PC-9 (cell line): ENCODE measurements around the gene UBE2H. TPM values are rescaled to one million over a fixed set of nuclear protein-coding genes. Genes with fewer than 3 reads are reported as not detected.

Experiments
- Bru-seq: library from RNA; stranded (reverse); fragments of 400-500 nt; gene quantifications from one replicate; lab custom pipeline; 2021; lab: Mats Ljungman, UMichigan
- BruChase-seq, 2 experiments: library from RNA; stranded (reverse); fragments of 400-500 nt; gene quantifications; one replicate each; lab custom pipeline; 2021; lab: Mats Ljungman, UMichigan
- BruUV-seq: library from RNA; stranded (reverse); fragments of 400-500 nt; replicated peaks from 2 replicates; lab custom pipeline; 2021; lab: Mats Ljungman, UMichigan
- CTCF ChIA-PET: fragments of 300-600 bp; sonication (Branson Sonifier 250); formaldehyde crosslinking; loops from one replicate; lab custom pipeline; 2022; ENCODE audit warnings: antibody characterized with exemption; lab: Charles Lee
- POLR2A ChIA-PET: fragments of 300-600 bp; sonication (Branson Sonifier 250); formaldehyde crosslinking; loops from one replicate; lab custom pipeline; 2022; ENCODE audit warnings: antibody characterized with exemption; ENCODE audit not compliant: unreplicated experiment; lab: Charles Lee
- DNase-seq, 2 experiments: peaks; one replicate each; pipeline versions ENCODE4 v3.0.0 to v3.0.0-alpha.2; 2015 to 2022; ENCODE audit warnings: mixed read lengths in 1 of 2
- H2AFZ ChIP-seq: fragments of 200-600 bp; sonication (generic); 2 replicates; pipeline ENCODE4 v1.8.1; 2017; ENCODE audit warnings: antibody characterized with exemption
- H3F3A ChIP-seq: fragments of 200-600 bp; sonication (generic); 2 replicates; pipeline ENCODE4 v1.8.1; 2017; ENCODE audit warnings: antibody characterized with exemption, mild to moderate bottlenecking, low read depth; ENCODE audit not compliant: insufficient read depth
- H3K27ac ChIP-seq: fragments of 200-600 bp; sonication (generic); 2 replicates; pipeline ENCODE4 v1.6.1; 2016; ENCODE audit warnings: mixed run types
- H3K27me3 ChIP-seq: fragments of 200-600 bp; sonication (generic); 2 replicates; pipeline ENCODE4 v1.6.1; 2016; ENCODE audit warnings: low read depth, mixed run types; ENCODE audit not compliant: insufficient read depth
- H3K36me3 ChIP-seq: fragments of 200-600 bp; sonication (generic); 2 replicates; pipeline ENCODE4 v1.6.1; 2016; ENCODE audit warnings: low read depth, mixed run types
- H3K4me1 ChIP-seq: fragments of 200-600 bp; sonication (generic); replicated peaks from 2 replicates; pipeline ENCODE4 v1.6.1; 2016; ENCODE audit warnings: mixed run types; ENCODE audit not compliant: insufficient read depth
- H3K4me2 ChIP-seq: fragments of 200-600 bp; sonication (generic); 2 replicates; pipeline ENCODE4 v1.6.1; 2017; ENCODE audit warnings: mixed run types
- H3K4me3 ChIP-seq: fragments of 200-600 bp; sonication (generic); 2 replicates; pipeline ENCODE4 v1.6.1; 2016; ENCODE audit warnings: mixed run types
- H3K79me2 ChIP-seq: fragments of 200-600 bp; sonication (generic); 2 replicates; pipeline ENCODE4 v1.6.1; 2017; ENCODE audit warnings: low read depth, mixed run types
- H3K9me2 ChIP-seq: fragments of 200-600 bp; sonication (generic); 2 replicates; pipeline ENCODE4 v1.8.1; 2017; ENCODE audit warnings: mild to moderate bottlenecking; ENCODE audit not compliant: insufficient read depth
- H3K9me3 ChIP-seq: fragments of 200-600 bp; sonication (generic); 2 replicates; pipeline ENCODE4 v1.8.1; 2016; ENCODE audit warnings: low read depth; ENCODE audit not compliant: insufficient read depth
- H4K20me1 ChIP-seq: fragments of 200-600 bp; sonication (generic); 2 replicates; pipeline ENCODE4 v1.8.1; 2017; ENCODE audit not compliant: insufficient read depth
- CTCF ChIP-seq: fragments of 200-600 bp; sonication (generic); conservative IDR thresholded peaks from 2 replicates; pipeline ENCODE4 v1.6.1; 2017; ENCODE audit warnings: mixed run types, antibody characterized with exemption, mild to moderate bottlenecking, moderate library complexity
- EZH2 ChIP-seq: fragments of 200-600 bp; sonication (generic); IDR thresholded peaks from 2 replicates; pipeline ENCODE4 v1.8.0; 2017; ENCODE audit warnings: antibody characterized with exemption, low read depth
- intact Hi-C: fragments of 100-400 bp; cut with micrococcal nuclease; formaldehyde crosslinking; loops from one replicate; pipeline ENCODE4 v1.10.0; 2022; ENCODE audit not compliant: unreplicated experiment
- long read RNA-seq: library from polyadenylated mRNA; stranded (forward); transcript quantifications from one replicate; pipeline ENCODE4 v2.0.0, GENCODE V29; 2022
- total RNA-seq: library from RNA; stranded (reverse); gene quantifications from 2 replicates; pipeline ENCODE4 v1.2.3, GENCODE V29; 2021

UBE2H gene
- 211 TPM in 2 replicates for total RNA-seq
- percentile 98 among the genes with signal in this experiment for Bru-seq, nascent RNA
- percentile 98 among the genes with signal in this experiment for BruChase-seq, experiment 1, labeled RNA remaining after a 2-hour chase
- percentile 96 among the genes with signal in this experiment for BruChase-seq, experiment 2, labeled RNA remaining after a 6-hour chase
- long read RNA-seq, full-length matches to known transcripts = 239 of 304 reads
- long read RNA-seq, partial matches to known transcripts = 4 of 304 reads
- long read RNA-seq, other reads (novel, unspliced or antisense) = 61 of 304 reads

GRCh38 chr7:129952653-129953560 is at the start of gene UBE2H:
UBE2H (minus strand) TSS chr7:129952960; CDS start chr7:129952555, 405 bp downstream.
- peak; percentile 68 to 89 for DNase-seq
- no peak for TF ChIP-seq CTCF
- no peak for TF ChIP-seq EZH2
- POLR2A ChIA-PET = interaction anchor here (0.6 kb wide), 1 partner anchor 56 kb away, joined by 14 read pairs; no protein-coding TSS in a partner anchor
- Histone ChIP-seq H3K36me3 (no peaks in the 10 kb centered on the region), H3K4me2 (peak within 1 kb of the TSS; percentile 99), H3K27me3 (no peaks in the 10 kb centered on the region), H4K20me1 (peaks cover 7% of the 10 kb centered on the region; the same call in 1 of the 2 replicates), H3F3A (peaks cover 50% of the 10 kb centered on the region), H3K4me3 (peak within 1 kb of the TSS; percentile 76), H3K27ac (peak within 1 kb of the TSS; percentile 100), H3K4me1 (peaks cover 42% of the 10 kb centered on the region), H3K9me3 (no peaks in the 10 kb centered on the region), H3K79me2 (peaks cover 41% of the 10 kb centered on the region), H3K9me2 (no peaks in the 10 kb centered on the region), H2AFZ (no peak within 1 kb of the TSS)
- CTCF ChIA-PET = interaction anchor here (0.6 kb wide), 1 partner anchor 107 kb away, joined by 5 read pairs; no protein-coding TSS in a partner anchor
- intact Hi-C loops = loop anchor here (10.0 kb wide), 1 partner anchor 288 kb away; no protein-coding TSS in a partner anchor
- no TSS peak for BruUV-seq

- Histone ChIP-seq H3K36me3 (no peaks in the 10 kb centered on the region), H3K79me2 (no peaks in the 10 kb centered on the region), H4K20me1 (no peaks in the 10 kb centered on the region), H3K4me3 (no peak overlapping the region), H3K9me2 (no peaks in the 10 kb centered on the region), H3K4me2 (no peak overlapping the region), H2AFZ (no peak overlapping the region), H3K9me3 (no peaks in the 10 kb centered on the region), H3K27ac (no peak overlapping the region), H3F3A (no peaks in the 10 kb centered on the region), H3K27me3 (no peaks in the 10 kb centered on the region), H3K4me1 (no peaks in the 10 kb centered on the region)
- POLR2A ChIA-PET = interaction anchor here (0.7 kb wide), 1 partner anchor 352 kb away, joined by 4 read pairs; no protein-coding TSS in a partner anchor
- DNase-seq = no peak
- BruUV-seq = no TSS peak
- CTCF ChIA-PET = no interaction called here
- no peak for TF ChIP-seq EZH2
- TF ChIP-seq CTCF = no peak
- intact Hi-C loops = no loop called here
These were observed 45.7 kb upstream of the UBE2H start for GRCh38 chr7:129998446-129998845.

- H3K27me3 ChIP-seq = no peaks in the 10 kb centered on the region
- H3K9me2 ChIP-seq = no peaks in the 10 kb centered on the region
- H3K27ac ChIP-seq = no peak overlapping the region
- H3K4me2 ChIP-seq = no peak overlapping the region
- no peaks in the 10 kb centered on the region for H4K20me1 ChIP-seq
- H3K79me2 ChIP-seq = no peaks in the 10 kb centered on the region
- intact Hi-C loops = no loop called here
- no peaks in the 10 kb centered on the region for H3K9me3 ChIP-seq
- DNase-seq = no peak
- H2AFZ ChIP-seq = no peak overlapping the region
- no peaks in the 10 kb centered on the region for H3K36me3 ChIP-seq
- BruUV-seq = no TSS peak
- no peaks in the 10 kb centered on the region for H3F3A ChIP-seq
- TF ChIP-seq CTCF (no peak), EZH2 (no peak)
- no peak overlapping the region for H3K4me3 ChIP-seq
- no peaks in the 10 kb centered on the region for H3K4me1 ChIP-seq
- CTCF ChIA-PET = no interaction called here
- POLR2A ChIA-PET = no interaction called here
These were observed 44.5 kb upstream of the UBE2H start for GRCh38 chr7:129997285-129997684.
